Spleen (tissue), 7 donors: ENCODE measurements around the gene GAREM1.

ENCODE experiments used
- POLR2A ChIP-seq, 3 donors: fragments of 450-650 bp; IDR thresholded peaks; one replicate each; pipeline ENCODE4 v1.5.1; 2017; ENCODE audit warnings: antibody characterized with exemption in 3 of 3, mild to moderate bottlenecking in 1 of 3
- POLR2AphosphoS5 ChIP-seq, 3 donors: sonication (generic); formaldehyde crosslinking; IDR thresholded peaks; one replicate each; pipeline ENCODE4 v1.5.1; 2017; ENCODE audit warnings: antibody characterized with exemption in 3 of 3
- TF ChIP-seq, protein P1 (sequence below), 11 experiments: fragments of 200-600 bp in 7 of 11; fragments of 450-650 bp in 4 of 11; sonication (generic) in 4 of 11; IDR thresholded peaks in 8 of 11; conservative IDR thresholded peaks in 3 of 11; 1 replicate in 7 of 11; 2 replicates in 4 of 11; pipeline versions ENCODE4 v1.4.0 to v1.8.0; 2016 to 2021; ENCODE audit warnings: antibody characterized with exemption in 11 of 11, inconsistent platforms in 4 of 11, mild to moderate bottlenecking in 1 of 11
- donor health status: DM: no; HTN: no; CAD: no; lungs with moderate emphysema.
- donor health status: DM: no; HTN: no; CAD: no.
- donor health status: DM: no; HTN: no; CAD: no.

DNA sequence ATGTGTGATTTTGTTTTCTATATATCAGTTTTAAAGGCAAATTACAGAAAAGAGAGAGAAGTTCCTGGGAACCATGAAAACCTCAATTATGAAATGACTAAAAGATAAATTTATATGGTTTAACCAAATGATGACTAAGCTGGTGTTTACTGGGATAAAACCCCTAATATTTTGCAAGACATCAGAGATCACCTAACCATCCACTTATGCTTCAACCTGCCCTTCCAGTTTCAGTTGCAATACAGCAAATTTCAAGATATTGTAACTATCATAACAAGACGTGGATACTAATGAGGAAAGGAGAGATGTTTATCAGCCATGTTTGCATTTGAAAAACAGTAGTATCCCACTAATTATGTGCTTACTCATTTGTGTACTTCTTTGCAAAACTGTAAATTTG is 108.2 kb downstream of the GAREM1 start:
- TF ChIP-seq, protein P1, sequence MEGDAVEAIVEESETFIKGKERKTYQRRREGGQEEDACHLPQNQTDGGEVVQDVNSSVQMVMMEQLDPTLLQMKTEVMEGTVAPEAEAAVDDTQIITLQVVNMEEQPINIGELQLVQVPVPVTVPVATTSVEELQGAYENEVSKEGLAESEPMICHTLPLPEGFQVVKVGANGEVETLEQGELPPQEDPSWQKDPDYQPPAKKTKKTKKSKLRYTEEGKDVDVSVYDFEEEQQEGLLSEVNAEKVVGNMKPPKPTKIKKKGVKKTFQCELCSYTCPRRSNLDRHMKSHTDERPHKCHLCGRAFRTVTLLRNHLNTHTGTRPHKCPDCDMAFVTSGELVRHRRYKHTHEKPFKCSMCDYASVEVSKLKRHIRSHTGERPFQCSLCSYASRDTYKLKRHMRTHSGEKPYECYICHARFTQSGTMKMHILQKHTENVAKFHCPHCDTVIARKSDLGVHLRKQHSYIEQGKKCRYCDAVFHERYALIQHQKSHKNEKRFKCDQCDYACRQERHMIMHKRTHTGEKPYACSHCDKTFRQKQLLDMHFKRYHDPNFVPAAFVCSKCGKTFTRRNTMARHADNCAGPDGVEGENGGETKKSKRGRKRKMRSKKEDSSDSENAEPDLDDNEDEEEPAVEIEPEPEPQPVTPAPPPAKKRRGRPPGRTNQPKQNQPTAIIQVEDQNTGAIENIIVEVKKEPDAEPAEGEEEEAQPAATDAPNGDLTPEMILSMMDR (IDR thresholded peaks at IDR 0.05 in 8 of 11, conservative IDR thresholded peaks at IDR 0.05 in 3 of 11): no peak
- TF ChIP-seq POLR2A (IDR thresholded peaks at IDR 0.05) (no peak), POLR2AphosphoS5 (IDR thresholded peaks at IDR 0.05) (no peak)
